Gastroesophageal sphincter (tissue), 3 donors: ENCODE measurements around the gene SASS6.

Experiments used
- EP300 ChIP-seq: sonication (generic); formaldehyde crosslinking; IDR thresholded peaks from one replicate; pipeline ENCODE4 v1.6.1; 2017; ENCODE audit warnings: antibody characterized with exemption, mild to moderate bottlenecking
- POLR2A ChIP-seq, 2 donors: fragments of 450-650 bp; IDR thresholded peaks; one replicate each; pipeline ENCODE4 v1.6.1; 2017; ENCODE audit warnings: antibody characterized with exemption in 2 of 2, mild to moderate bottlenecking in 2 of 2, moderate library complexity in 1 of 2
- POLR2AphosphoS5 ChIP-seq: sonication (generic); formaldehyde crosslinking; IDR thresholded peaks from one replicate; pipeline ENCODE4 v1.6.1; 2017; ENCODE audit warnings: antibody characterized with exemption
- TF ChIP-seq, protein P1 (sequence below), 4 experiments: fragments of 200-600 bp in 2 of 4; fragments of 450-650 bp in 2 of 4; sonication (generic) in 1 of 4; IDR thresholded peaks; one replicate each; pipeline ENCODE4 v1.5.1; 2017 to 2019; ENCODE audit warnings: antibody characterized with exemption in 4 of 4, mild to moderate bottlenecking in 2 of 4, moderate library complexity in 2 of 4

GRCh38 chr1:100132566-100133477 is at the start of gene SASS6, which contains the start of gene TRMT13:
- TF ChIP-seq, protein P1, sequence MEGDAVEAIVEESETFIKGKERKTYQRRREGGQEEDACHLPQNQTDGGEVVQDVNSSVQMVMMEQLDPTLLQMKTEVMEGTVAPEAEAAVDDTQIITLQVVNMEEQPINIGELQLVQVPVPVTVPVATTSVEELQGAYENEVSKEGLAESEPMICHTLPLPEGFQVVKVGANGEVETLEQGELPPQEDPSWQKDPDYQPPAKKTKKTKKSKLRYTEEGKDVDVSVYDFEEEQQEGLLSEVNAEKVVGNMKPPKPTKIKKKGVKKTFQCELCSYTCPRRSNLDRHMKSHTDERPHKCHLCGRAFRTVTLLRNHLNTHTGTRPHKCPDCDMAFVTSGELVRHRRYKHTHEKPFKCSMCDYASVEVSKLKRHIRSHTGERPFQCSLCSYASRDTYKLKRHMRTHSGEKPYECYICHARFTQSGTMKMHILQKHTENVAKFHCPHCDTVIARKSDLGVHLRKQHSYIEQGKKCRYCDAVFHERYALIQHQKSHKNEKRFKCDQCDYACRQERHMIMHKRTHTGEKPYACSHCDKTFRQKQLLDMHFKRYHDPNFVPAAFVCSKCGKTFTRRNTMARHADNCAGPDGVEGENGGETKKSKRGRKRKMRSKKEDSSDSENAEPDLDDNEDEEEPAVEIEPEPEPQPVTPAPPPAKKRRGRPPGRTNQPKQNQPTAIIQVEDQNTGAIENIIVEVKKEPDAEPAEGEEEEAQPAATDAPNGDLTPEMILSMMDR (IDR thresholded peaks at IDR 0.05): peak in 2 of 4 experiments; percentile 34 to 35
- TF ChIP-seq POLR2A (IDR thresholded peaks at IDR 0.05) (no peak), EP300 (no peak), POLR2AphosphoS5 (peak; percentile 92)
